ENCODE results near the gene NFATC3.

DNA sequence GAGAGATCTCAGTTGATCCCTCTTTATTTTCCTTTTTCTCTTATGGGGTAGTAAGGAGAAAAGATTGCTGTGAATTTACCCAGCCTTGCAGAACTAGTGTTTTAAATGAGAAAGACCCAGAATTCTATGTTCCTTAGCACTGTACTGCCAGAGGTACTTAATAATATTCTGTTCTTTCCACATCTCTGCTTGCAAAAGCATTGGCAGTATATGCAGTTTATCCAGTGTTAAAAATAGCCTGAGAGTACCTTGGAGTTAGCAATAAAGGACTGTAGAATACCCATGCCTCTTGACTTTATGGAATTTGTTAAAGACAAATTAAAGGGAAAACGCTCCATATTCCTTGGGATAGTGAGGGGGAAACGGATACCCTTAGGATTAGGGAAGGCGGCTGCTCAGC is 191.1 kb downstream of the NFATC3 start:
- TF ChIP-seq, protein P1, sequence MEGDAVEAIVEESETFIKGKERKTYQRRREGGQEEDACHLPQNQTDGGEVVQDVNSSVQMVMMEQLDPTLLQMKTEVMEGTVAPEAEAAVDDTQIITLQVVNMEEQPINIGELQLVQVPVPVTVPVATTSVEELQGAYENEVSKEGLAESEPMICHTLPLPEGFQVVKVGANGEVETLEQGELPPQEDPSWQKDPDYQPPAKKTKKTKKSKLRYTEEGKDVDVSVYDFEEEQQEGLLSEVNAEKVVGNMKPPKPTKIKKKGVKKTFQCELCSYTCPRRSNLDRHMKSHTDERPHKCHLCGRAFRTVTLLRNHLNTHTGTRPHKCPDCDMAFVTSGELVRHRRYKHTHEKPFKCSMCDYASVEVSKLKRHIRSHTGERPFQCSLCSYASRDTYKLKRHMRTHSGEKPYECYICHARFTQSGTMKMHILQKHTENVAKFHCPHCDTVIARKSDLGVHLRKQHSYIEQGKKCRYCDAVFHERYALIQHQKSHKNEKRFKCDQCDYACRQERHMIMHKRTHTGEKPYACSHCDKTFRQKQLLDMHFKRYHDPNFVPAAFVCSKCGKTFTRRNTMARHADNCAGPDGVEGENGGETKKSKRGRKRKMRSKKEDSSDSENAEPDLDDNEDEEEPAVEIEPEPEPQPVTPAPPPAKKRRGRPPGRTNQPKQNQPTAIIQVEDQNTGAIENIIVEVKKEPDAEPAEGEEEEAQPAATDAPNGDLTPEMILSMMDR (conservative IDR thresholded peaks at IDR 0.05) = no peak
- no peak for TF ChIP-seq EZH2 (IDR thresholded peaks at IDR 0.05; ENCODE audit: low read depth)

All from PC-9 (cell line).